Measurements from ENCODE around the gene ITM2C.

Gene ITM2C

DNA sequence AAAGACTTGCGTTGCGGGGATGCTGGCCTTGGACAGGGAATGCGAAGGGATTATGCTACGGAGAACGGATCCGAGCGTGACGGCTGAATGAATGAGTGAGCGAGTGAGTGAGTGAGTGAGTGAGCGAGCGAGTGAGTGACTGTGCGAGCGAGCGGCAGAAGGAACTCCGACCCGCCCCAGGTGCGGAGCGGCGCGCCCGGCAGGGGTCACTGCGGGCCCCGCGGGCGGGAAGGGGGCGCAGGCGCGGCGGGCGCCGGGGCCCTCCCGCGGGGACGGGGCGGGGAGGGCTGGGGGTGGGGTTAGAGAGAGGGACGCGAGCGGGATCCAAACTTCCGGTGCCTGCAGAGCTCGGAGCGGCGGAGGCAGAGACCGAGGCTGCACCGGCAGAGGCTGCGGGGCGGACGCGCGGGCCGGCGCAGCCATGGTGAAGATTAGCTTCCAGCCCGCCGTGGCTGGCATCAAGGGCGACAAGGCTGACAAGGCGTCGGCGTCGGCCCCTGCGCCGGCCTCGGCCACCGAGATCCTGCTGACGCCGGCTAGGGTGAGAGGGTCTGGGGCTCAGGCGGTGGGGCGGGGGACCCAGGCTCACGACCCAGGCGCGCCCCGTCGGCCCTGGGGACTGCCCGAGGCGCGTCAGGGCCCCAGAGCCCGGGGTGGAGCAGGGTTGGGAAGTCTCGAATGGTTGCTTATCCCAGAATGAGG is at the start of gene ITM2C:
Gene ITM2C (plus strand): TSS at position 338 of the 702 bp plus-strand sequence. CDS start 84 bp downstream, at position 422.
- DNase-seq = peak; percentile 75

- DNase-seq = no peak
These were observed 49.7 kb upstream of the ITM2C start for GRCh38 chr2:230815088-230815487.

- DNase-seq = no peak
These were observed 48.0 kb upstream of the ITM2C start for GRCh38 chr2:230816735-230817134.

- DNase-seq = no peak
These were observed 45.3 kb upstream of the ITM2C start for GRCh38 chr2:230819433-230819832.

GRCh38 chr2:230821261-230821990 is 43.3 kb upstream of the ITM2C start:
- DNase-seq = no peak

GRCh38 chr2:230821991-230822520 is 42.7 kb upstream of the ITM2C start:
- DNase-seq = no peak

- no peak for DNase-seq
These were observed 41.3 kb upstream of the ITM2C start for GRCh38 chr2:230823264-230823964.

- peak; percentile 80 for DNase-seq
These were observed 40.2 kb upstream of the ITM2C start for GRCh38 chr2:230824406-230824978.

DNA sequence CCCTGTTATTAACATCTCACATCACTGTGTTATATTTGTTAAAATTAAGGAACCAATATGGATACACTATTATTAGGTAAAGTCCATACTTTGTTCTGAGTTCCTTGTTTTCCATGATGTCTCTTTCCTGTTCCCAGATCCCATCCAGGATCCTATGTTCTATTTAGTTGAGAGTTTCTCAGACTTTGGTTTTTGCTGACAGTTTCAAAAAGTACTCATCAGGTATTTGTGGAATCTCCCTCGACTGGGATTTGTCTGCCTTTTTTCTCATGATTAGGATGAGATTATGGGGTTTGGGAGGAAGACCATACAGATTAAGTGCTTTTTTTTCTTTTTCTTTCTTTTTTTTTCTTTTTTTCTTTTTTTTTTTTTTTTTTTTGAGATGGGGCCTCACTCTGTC is 39.4 kb upstream of the ITM2C start:
- DNase-seq = no peak

- DNase-seq = no peak
These were observed 36.9 kb upstream of the ITM2C start for GRCh38 chr2:230827774-230828271.

GRCh38 chr2:230828272-230828961 is 36.3 kb upstream of the ITM2C start:
- DNase-seq = no peak

GRCh38 chr2:230829293-230829692 is 35.4 kb upstream of the ITM2C start:
- no peak for DNase-seq

DNA sequence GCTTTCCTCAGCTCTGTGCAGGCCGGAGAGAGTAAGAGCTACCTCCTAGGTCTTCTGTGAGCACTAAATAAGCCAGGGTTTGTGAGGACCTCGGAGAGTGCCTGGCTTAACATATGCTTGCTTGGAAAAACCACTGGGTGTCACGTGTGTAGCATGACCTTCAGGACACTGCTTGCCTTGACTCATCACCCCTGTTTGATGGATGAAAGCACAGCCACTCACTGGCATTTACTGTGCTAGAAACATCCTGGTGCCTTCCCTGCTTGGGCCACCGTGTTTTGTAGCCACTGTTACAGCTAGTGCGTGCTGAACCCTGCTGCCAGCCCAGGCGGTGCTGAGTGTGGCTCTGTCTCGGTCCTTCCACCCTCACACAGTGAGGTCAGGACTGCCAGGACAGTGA is 34.8 kb upstream of the ITM2C start:
- DNase-seq = no peak

- DNase-seq = no peak
These were observed 34.3 kb upstream of the ITM2C start for GRCh38 chr2:230830428-230830827.

- no peak for DNase-seq
These were observed 24.4 kb upstream of the ITM2C start for GRCh38 chr2:230840301-230840700.

GRCh38 chr2:230842473-230842872 is 22.3 kb upstream of the ITM2C start:
- DNase-seq = no peak

DNA sequence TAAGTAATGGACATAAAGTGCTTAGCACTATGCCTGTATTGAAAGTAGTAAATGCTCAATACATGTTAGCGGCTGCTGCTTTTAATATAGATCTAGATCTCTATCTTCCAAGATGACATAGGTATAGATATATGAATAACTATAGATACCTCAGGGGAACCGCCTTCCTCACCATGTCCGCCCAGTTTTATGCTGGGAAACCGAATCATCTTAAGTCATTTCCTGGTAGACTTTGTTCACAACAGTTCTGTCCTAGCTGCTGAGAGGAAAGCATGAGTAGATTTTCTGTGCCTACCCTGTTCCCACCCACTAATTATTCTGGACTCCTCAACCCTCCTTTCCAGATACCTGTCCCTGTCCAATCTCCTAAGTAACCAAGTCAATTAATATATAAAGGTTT is 21.6 kb upstream of the ITM2C start:
- DNase-seq = no peak

- no peak for DNase-seq
These were observed 18.4 kb upstream of the ITM2C start for GRCh38 chr2:230846360-230846759.

GRCh38 chr2:230847883-230848388 is 16.8 kb upstream of the ITM2C start:
- DNase-seq = peak; percentile 83

- DNase-seq = peak; percentile 36
These were observed 14.9 kb upstream of the ITM2C start for GRCh38 chr2:230849633-230850357.

DNA sequence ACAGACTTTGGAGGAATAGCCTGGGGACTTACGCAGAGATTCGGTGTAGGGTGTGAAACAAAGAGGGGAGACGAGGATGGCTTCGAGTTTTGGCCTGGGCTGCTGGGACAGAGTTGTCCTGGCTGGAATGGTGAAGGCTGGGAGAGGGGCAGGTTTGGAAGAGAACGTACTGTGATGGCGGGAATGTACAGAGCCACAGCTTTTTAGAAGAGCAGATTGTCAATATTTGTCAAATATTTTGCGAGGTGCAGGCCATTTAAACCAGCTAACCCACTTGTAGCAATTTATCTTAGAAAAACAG is 14.4 kb upstream of the ITM2C start:
- no peak for DNase-seq

DNA sequence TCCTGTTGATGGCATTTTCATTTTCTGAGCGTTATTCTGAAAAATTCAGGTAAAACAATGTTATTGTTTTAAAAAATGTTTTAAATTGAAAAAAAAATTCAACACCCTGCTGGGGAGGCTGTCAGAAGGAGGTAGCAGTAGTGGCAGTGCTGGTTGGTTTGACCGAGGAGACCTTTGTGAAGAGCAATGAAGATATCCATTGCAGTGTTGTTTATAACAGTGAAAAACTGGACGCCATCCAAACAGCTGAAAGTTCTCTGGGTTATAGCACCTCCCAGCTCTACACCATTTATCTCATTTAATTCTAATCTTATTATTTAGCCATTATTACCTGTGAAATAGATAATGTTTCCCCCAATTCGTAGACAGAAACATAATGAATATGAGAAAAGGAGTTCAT is 12.6 kb upstream of the ITM2C start:
- no peak for DNase-seq
